Keratinocyte (primary cell): Measurements from ENCODE around the gene OR1M1.
"Not testable (repeated sequence)": the region's sequence is repeated elsewhere in the genome, so short reads cannot be mapped to it uniquely, and the experiment has no call there.

Source experiments
- EZH2 ChIP-seq: IDR thresholded peaks from one replicate; pipeline ENCODE4 v1.6.1; 2012; ENCODE audit warnings: inconsistent platforms, mild to moderate bottlenecking, low read length, moderate library complexity
- TF ChIP-seq, protein P1 (sequence below), 3 experiments: IDR thresholded peaks in 1 of 3; conservative IDR thresholded peaks in 1 of 3; optimal IDR thresholded peaks in 1 of 3; 2 replicates in 2 of 3; 3 replicates in 1 of 3; pipeline versions ENCODE3 to v1.5.1; 2011; ENCODE audit warnings: low read length in 3 of 3, mild to moderate bottlenecking in 3 of 3, moderate library complexity in 2 of 3, control low read depth in 1 of 3, inconsistent platforms in 1 of 3; ENCODE audit not compliant: insufficient read depth in 2 of 3; ENCODE audit errors: extremely low read depth in 1 of 3

DNA sequence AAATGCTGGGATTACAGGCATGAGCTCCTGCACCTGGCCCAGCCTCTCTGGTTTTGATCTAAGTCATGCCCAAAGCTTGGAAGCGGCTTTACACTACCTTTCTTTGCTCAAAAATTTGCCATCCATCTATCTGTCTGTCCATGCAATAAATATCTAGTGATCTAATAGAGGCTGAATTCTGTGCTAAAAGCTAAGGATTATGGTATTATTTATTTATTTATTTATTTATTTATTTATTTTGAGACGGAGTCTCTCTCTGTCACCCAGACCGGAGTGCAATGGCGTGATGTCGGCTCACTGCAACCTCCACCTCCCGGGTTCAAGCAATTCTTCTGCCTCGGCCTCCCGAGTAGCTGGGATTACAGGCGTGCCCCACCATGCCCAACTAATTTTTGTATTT, 30.7 kb upstream of the OR1M1 start:
- TF ChIP-seq, protein P1, sequence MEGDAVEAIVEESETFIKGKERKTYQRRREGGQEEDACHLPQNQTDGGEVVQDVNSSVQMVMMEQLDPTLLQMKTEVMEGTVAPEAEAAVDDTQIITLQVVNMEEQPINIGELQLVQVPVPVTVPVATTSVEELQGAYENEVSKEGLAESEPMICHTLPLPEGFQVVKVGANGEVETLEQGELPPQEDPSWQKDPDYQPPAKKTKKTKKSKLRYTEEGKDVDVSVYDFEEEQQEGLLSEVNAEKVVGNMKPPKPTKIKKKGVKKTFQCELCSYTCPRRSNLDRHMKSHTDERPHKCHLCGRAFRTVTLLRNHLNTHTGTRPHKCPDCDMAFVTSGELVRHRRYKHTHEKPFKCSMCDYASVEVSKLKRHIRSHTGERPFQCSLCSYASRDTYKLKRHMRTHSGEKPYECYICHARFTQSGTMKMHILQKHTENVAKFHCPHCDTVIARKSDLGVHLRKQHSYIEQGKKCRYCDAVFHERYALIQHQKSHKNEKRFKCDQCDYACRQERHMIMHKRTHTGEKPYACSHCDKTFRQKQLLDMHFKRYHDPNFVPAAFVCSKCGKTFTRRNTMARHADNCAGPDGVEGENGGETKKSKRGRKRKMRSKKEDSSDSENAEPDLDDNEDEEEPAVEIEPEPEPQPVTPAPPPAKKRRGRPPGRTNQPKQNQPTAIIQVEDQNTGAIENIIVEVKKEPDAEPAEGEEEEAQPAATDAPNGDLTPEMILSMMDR (optimal IDR thresholded peaks at IDR 0.05 in 1 of 3, IDR thresholded peaks at IDR 0.05 in 1 of 3, conservative IDR thresholded peaks at IDR 0.05 in 1 of 3; ENCODE audit: extremely low read depth in 1 of 3, insufficient read depth in 2 of 3, low read length in 3 of 3): not testable (repeated sequence)
- not testable (repeated sequence) for TF ChIP-seq EZH2
